OCI-M2 (cell line): ENCODE results near the gene PRXL2C.
"Not testable (repeated sequence)": the region's sequence is repeated elsewhere in the genome, so short reads cannot be mapped to it uniquely, and the experiment has no call there.

Source experiments
- DNase-seq: peaks from one replicate; lab custom pipeline; 2025; ENCODE audit not compliant: unreplicated experiment; lab: John Stamatoyannopoulos, UW

The PRXL2C gene

GRCh38 chr9:96649620-96650324 is 5.3 kb downstream of the PRXL2C start:
- no peak for DNase-seq

DNA sequence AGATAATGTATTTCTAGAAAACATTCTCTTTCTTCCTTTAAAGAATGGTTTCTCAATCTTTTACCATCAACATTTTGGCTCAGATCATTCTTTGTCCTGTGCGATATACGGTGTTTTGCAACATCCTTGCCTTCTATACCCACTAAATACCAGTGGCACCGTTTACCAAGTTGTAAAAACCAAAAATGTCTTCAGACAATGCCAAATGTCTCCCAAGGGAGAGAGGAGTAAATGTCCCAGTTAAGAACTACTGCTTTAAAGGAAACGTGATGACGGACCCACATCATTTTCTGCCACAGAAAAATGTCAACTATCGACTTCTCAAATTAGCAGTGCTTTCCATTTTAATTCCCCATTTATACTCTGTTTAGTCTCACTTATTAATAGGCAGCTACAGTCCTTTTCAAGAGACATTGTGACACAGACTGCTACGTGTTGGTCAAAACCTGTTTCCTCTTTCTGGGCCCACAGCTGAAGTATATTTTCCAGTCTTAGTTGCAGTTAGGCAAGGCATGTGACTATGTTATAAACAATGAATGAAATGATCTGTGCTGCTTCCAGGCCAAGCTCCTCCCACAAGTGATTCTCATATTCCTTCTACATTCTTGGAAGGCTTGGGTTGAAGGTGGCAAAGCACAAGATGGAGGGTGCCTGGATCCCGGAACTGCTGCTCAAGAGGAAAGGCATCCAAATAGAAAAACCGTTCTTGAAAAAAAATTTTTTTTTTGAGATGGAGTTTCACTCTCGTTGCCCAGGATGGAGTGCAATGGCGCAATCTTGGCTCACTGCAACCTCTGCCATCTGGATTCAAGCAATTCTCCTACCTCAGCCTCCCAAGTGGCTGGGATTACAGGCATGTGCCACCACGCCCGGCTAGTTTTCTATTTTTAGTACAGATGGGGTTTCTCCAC is 8.8 kb downstream of the PRXL2C start:
- no peak for DNase-seq

DNA sequence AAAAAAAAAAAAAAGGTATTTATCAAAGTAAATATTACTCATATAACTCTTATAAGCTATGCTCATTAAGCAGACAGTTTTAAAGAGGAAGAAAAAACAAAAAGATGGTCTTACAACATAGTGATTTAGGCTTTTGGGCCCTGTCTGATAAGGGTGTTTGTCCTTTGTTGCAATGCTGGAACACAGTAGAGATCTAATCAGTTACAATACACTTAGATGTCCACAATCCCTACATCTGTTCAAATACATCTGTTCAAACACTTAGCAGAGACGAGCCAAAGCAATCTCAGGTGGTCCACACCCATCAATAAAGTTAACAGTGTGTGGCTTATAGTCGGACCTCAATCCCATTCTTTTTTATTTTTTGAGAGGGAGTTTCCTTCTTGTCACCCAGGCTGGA is 11.0 kb downstream of the PRXL2C start:
- no peak for DNase-seq

GRCh38 chr9:96641514-96641913 is 13.6 kb downstream of the PRXL2C start:
- no peak for DNase-seq

DNA sequence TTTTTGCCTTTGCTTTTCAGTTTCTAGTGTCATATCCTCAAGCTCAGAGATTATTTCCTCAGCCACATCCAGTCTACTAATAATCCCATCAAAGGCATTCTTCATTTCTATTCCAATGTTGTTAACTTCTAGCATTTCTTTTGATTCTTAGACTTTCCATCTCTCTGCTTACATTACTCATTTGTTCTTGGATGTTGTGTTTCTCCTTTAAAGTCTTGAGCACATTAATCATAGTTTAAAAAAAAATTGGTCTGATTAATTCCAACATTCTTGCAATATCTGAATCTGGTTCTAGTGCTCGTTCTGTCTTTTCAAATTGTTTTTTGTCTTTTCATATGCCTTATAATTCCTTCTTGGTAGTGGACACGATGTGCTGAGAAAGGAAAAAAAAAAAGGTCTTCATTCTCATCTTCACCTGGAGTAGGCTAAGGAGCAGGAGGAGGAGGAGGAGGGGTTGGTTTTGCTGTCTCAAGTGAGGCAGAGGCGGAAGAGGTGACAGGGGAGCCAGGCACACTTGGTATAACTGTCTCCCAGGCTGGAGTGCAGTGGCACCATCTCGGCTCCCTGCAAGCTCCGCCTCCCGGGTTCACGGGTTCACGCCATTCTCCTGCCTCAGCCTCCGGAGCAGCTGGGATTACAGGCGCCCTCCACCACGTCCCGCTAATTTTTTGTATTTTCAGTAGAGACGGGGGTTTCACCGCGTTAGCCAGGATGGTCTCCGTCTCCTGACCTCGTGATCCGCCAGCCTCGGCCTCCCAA is 16.3 kb downstream of the PRXL2C start:
- no peak for DNase-seq

- no peak for DNase-seq
Measured at GRCh38 chr9:96636368-96636767, 18.7 kb downstream of the PRXL2C start.

GRCh38 chr9:96633579-96633978 is 21.5 kb downstream of the PRXL2C start:
- DNase-seq, result not testable (repeated sequence)

DNA sequence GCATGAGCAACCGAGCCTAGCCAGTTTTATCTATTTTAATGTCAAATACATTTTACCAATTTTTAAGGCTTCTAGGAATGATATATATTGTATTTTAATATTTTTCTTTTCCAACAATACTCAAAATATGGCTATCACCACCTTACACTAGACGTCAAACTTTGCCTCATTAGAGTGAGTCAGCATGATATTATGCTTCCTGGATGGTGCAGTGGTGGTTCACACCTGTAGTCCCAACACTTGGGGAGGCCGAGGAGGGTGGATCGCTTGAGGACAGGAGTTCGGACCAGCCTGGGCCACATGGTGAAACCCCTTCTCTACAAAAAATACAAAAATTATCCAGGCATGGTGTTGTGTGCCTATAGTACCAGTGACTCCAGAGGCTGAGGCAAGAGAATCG is 28.2 kb downstream of the PRXL2C start:
- no peak for DNase-seq

GRCh38 chr9:96621618-96622017 is 33.5 kb downstream of the PRXL2C start:
- DNase-seq, result no peak

GRCh38 chr9:96620832-96621269 is 34.3 kb downstream of the PRXL2C start:
- no peak for DNase-seq

DNA sequence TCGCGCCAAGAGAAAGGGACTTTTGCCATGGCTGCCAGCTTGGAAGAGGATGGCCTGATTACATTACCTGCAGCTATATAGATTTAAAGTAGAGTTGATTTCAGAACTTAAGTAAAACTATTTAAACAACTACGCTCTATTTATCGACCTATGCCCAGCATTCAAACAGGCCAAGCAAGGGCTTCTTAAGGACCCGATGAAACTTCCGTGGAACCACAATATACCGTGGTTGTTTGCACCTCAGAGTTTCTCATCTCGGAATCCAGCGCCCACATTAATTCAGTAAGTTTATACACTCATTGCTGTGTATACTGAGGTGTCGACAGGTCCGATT is 35.0 kb downstream of the PRXL2C start:
- no peak for DNase-seq

GRCh38 chr9:96619491-96620180 is 35.5 kb downstream of the PRXL2C start, which contains the start of gene CDC14B:
Gene CDC14B (minus strand): TSS chr9:96619843. CDS start chr9:96619378, 465 bp downstream.
- no peak for DNase-seq

GRCh38 chr9:96619124-96619465 is 36.0 kb downstream of the PRXL2C start:
- no peak for DNase-seq

GRCh38 chr9:96618209-96619123 is 36.7 kb downstream of the PRXL2C start:
- DNase-seq, result no peak

DNA sequence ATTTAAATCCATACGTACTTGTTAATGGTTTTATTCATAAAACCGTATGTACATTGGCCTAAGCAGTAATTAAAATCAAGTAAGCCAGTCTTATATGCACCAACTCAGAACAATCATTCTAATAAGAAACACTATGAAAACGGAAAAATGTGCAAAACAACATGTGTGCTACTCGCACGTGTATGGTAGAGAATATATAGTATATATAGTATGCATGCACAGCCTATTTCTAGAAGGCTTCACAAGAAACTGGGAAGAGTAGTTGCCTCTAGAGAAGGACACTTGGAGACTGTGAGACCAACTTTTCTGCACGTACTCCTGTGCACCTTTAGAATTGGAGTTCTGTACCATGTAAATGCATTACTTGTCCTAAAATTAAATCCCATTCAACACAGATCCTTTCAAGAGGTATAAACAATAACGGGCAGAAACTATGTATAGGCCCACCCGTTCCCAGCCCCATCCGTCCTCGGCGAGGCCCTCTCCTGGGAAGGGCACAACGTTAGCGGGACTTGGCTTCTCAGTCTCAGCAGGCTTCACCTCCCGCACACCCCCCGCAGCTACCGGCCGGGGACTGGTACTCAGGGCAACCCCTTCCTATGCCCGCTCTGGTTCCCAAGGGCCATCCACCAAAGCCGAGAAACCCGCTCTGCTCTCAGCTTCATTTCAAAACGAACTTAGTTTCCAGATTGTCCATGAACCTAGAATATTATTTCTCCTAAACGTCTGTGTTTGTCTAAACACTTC is 37.5 kb downstream of the PRXL2C start:
- no peak for DNase-seq

DNA sequence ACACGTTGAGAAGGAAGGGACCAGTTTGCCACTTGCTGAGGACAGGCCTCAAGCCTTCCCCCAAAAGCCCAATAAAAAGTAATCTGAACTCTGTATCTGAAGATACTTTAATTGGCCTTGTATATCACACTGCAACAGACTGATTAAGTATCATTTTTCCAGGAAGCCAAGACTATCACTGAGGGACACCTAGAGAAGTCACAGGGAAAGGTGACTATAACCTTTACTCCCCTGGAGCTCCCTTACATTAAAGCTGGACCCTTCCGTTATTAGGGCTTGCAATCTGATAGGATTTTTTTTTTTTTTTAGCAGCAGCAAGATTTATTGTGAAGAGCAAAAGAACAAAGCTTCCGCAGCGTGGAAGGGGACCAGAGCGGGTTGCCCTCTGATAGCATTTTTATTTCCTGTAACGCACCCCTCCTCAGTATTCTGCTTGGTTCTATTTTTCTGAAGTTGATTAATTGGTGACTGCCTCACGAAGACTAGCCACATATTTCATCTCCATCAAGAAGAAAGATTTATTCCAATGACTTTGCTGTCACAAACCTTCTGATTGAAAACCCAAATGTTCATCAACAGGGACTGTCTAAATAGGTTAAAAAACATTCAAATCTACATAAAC is 38.2 kb downstream of the PRXL2C start:
- no peak for DNase-seq

DNA sequence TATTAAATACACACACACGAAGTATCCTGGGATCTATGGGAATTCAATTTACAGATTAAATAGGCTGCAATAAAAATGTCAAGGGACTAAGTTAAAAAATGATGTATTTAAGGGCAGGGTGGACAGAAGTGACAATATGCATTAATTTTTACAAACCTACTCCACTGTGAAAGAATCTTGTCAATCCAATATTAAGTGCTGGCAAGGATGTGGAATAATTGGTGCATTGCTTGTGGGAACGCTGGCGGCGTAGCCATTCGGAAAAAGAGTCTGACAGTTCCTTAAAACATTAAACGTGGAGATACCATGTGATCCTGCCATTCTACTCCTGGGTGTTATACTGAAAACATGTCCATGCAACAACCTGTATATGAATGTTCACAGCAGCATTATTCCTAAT is 39.7 kb downstream of the PRXL2C start:
- DNase-seq, result no peak

DNA sequence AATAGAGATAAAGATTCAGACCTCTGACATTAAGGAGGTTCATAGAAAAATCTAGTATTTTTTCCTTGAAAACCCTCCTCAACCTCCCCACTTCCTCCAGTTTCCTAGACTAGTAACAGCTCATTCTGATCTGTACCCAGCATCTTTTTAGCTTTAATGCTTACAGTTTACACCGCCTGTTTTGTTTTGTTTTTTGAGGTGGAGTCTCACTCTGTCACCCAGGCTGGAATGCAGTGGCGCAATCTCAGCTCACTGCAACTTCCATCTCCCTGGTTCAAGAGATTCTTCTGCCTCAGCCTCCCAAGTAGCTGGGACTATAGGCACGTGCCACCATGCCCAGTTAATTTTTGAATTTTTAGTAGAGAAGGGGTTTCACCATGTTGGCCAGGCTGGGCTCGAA is 40.5 kb downstream of the PRXL2C start:
- not testable (repeated sequence) for DNase-seq
